Parathyroid adenoma (tissue), 2 donors: ENCODE measurements around the gene GNAI3.

ENCODE experiments used
- H2AFZ ChIP-seq: fragments of 300-600 bp; sonication (generic); one replicate; pipeline ENCODE4 v1.7.0; 2017; ENCODE audit warnings: antibody characterized with exemption, mild to moderate bottlenecking
- H3K27ac ChIP-seq: fragments of 300-600 bp; sonication (generic); one replicate; pipeline ENCODE4 v1.7.0; 2017
- H3K27me3 ChIP-seq: fragments of 300-600 bp; sonication (generic); one replicate; pipeline ENCODE4 v1.7.0; 2017; ENCODE audit warnings: low read length; ENCODE audit not compliant: control insufficient read depth, insufficient read depth
- H3K36me3 ChIP-seq: fragments of 300-600 bp; sonication (generic); one replicate; pipeline ENCODE4 v1.7.0; 2017; ENCODE audit warnings: low read length; ENCODE audit not compliant: control insufficient read depth, insufficient read depth
- H3K4me1 ChIP-seq: fragments of 300-600 bp; sonication (generic); one replicate; pipeline ENCODE4 v1.7.0; 2017; ENCODE audit warnings: control low read depth
- H3K4me2 ChIP-seq: fragments of 300-600 bp; sonication (generic); one replicate; pipeline ENCODE4 v1.7.0; 2017; ENCODE audit warnings: low read length
- H3K4me3 ChIP-seq: fragments of 300-600 bp; sonication (generic); one replicate; pipeline ENCODE4 v1.7.0; 2017; ENCODE audit warnings: low read depth, low read length
- H3K79me2 ChIP-seq: fragments of 300-600 bp; sonication (generic); one replicate; pipeline ENCODE4 v1.7.0; 2017; ENCODE audit warnings: control low read depth
- H3K9ac ChIP-seq: fragments of 300-600 bp; sonication (generic); one replicate; pipeline ENCODE4 v1.7.0; 2017; ENCODE audit warnings: mild to moderate bottlenecking
- H3K9me3 ChIP-seq: fragments of 300-600 bp; sonication (generic); one replicate; pipeline ENCODE4 v1.7.0; 2017; ENCODE audit warnings: low read length; ENCODE audit not compliant: control insufficient read depth
- TF ChIP-seq, protein P1 (sequence below): fragments of 300-600 bp; sonication (generic); IDR thresholded peaks from one replicate; pipeline ENCODE4 v1.7.0; 2017; ENCODE audit warnings: antibody characterized with exemption, mild to moderate bottlenecking
- donor health status: primary hyperparathyroidism.

GNAI3 gene

DNA sequence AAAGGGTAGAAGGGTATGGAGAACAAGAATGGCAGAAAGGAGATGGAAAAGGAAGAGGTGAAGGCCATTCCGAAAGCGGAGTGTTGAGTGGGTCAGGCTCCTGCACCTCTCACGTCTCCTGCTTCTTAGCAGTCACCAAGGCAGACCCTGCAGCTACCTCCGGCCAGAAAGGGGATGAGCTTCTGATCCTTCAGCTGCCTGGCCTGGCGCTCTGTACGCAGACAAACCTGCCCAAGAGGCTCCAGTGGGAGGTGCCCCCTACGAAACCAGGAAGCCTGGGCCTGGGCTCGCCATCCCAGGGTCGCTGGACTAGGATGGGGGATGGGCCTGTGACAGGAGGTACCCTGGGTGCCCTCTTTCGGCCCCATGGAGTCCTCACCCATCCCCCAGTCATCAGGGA lies 5.8 kb upstream of the GNAI3 start:
- Histone ChIP-seq H3K79me2 (peaks cover 3% of the 10 kb centered on the region), H3K27me3 (no peaks in the 10 kb centered on the region), H3K4me1 (peaks cover 6% of the 10 kb centered on the region), H3K9me3 (no peaks in the 10 kb centered on the region), H3K4me2 (no peak overlapping the region), H3K4me3 (no peak overlapping the region), H3K36me3 (no peaks in the 10 kb centered on the region), H3K9ac (no peak overlapping the region), H3K27ac (no peak overlapping the region), H2AFZ (no peak overlapping the region)
- TF ChIP-seq, protein P1, sequence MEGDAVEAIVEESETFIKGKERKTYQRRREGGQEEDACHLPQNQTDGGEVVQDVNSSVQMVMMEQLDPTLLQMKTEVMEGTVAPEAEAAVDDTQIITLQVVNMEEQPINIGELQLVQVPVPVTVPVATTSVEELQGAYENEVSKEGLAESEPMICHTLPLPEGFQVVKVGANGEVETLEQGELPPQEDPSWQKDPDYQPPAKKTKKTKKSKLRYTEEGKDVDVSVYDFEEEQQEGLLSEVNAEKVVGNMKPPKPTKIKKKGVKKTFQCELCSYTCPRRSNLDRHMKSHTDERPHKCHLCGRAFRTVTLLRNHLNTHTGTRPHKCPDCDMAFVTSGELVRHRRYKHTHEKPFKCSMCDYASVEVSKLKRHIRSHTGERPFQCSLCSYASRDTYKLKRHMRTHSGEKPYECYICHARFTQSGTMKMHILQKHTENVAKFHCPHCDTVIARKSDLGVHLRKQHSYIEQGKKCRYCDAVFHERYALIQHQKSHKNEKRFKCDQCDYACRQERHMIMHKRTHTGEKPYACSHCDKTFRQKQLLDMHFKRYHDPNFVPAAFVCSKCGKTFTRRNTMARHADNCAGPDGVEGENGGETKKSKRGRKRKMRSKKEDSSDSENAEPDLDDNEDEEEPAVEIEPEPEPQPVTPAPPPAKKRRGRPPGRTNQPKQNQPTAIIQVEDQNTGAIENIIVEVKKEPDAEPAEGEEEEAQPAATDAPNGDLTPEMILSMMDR, result no peak

DNA sequence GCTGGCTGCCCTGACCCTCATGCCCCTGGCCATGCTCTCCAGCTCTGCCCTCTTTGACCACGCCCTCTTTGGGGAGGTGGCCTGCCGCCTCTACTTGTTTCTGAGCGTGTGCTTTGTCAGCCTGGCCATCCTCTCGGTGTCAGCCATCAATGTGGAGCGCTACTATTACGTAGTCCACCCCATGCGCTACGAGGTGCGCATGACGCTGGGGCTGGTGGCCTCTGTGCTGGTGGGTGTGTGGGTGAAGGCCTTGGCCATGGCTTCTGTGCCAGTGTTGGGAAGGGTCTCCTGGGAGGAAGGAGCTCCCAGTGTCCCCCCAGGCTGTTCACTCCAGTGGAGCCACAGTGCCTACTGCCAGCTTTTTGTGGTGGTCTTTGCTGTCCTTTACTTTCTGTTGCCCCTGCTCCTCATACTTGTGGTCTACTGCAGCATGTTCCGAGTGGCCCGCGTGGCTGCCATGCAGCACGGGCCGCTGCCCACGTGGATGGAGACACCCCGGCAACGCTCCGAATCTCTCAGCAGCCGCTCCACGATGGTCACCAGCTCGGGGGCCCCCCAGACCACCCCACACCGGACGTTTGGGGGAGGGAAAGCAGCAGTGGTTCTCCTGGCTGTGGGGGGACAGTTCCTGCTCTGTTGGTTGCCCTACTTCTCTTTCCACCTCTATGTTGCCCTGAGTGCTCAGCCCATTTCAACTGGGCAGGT lies 5.0 kb upstream of the GNAI3 start:
- no peaks in the 10 kb centered on the region for H3K27me3 ChIP-seq
- no peaks in the 10 kb centered on the region for H3K9me3 ChIP-seq
- no peaks in the 10 kb centered on the region for H3K36me3 ChIP-seq
- no peak overlapping the region for H3K4me3 ChIP-seq
- no peak overlapping the region for H3K9ac ChIP-seq
- H3K4me1 ChIP-seq, result peaks cover 6% of the 10 kb centered on the region
- H3K27ac ChIP-seq, result no peak overlapping the region
- TF ChIP-seq, protein P1, result no peak
- H2AFZ ChIP-seq, result no peak overlapping the region
- no peak overlapping the region for H3K4me2 ChIP-seq
- peaks cover 3% of the 10 kb centered on the region for H3K79me2 ChIP-seq

- H3K27ac ChIP-seq, result no peak overlapping the region
- H3K9me3 ChIP-seq, result no peaks in the 10 kb centered on the region
- H2AFZ ChIP-seq, result no peak overlapping the region
- H3K27me3 ChIP-seq, result no peaks in the 10 kb centered on the region
- H3K79me2 ChIP-seq, result peaks cover 9% of the 10 kb centered on the region
- H3K4me1 ChIP-seq, result peaks cover 6% of the 10 kb centered on the region
- H3K9ac ChIP-seq, result no peak overlapping the region
- no peaks in the 10 kb centered on the region for H3K36me3 ChIP-seq
- H3K4me2 ChIP-seq, result no peak overlapping the region
- TF ChIP-seq, protein P1, result no peak
- H3K4me3 ChIP-seq, result no peak overlapping the region
Observed at GRCh38 chr1:109543988-109544735, 4.3 kb upstream of the GNAI3 start.

DNA sequence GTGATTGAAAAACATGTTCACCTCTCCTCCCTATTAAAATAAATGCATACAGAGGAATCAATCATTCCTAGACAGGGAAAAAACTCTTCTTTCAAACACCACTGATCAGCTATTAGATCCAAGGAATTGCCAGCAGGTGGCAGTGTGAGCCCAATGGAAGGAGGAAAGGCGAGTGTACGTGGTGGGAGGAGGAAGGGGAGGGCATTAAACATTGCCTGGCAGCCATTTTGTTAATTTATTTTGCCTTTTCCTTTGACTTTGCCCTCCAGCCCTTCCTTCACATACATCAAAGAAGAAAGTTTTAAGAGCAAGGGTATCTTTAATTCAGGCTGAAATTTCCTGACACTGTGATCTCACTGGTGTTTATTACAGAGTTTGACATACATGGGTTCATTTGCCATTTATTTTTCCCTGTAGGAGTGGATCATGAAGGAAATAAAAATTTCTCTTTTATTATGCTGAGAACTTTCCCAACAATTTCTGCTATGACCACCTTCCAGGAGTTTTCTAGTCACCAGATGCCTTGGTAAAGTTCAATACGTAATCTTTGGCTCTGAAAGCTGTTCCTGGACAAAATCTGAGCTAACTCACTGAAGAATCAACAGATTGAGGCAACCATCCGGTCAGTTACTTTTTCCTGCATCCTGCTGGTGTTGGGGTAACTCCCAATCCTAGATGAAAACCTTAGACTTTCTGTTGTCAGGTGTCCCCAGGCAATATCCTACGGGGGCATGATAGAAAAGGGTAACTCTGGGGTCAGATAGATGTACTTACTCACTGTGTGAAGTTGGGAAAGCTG lies 1.9 kb upstream of the GNAI3 start:
- H3K79me2 ChIP-seq, result peaks cover 23% of the 10 kb centered on the region
- H3K4me2 ChIP-seq, result peak overlapping the region; percentile 79
- peaks cover 6% of the 10 kb centered on the region for H3K4me1 ChIP-seq
- H3K4me3 ChIP-seq, result peak overlapping the region; percentile 97
- H2AFZ ChIP-seq, result peak overlapping the region; percentile 66
- H3K9ac ChIP-seq, result no peak overlapping the region
- TF ChIP-seq, protein P1, result peak; percentile 76
- peak overlapping the region; percentile 47 for H3K27ac ChIP-seq
- no peaks in the 10 kb centered on the region for H3K9me3 ChIP-seq
- no peaks in the 10 kb centered on the region for H3K27me3 ChIP-seq
- H3K36me3 ChIP-seq, result no peaks in the 10 kb centered on the region
